PC-9 (cell line): ENCODE data around the gene TDP1. TPM values are rescaled to one million over a fixed set of nuclear protein-coding genes. Genes with fewer than 3 reads are reported as not detected.

ENCODE experiments used
- BruUV-seq: library from RNA; stranded (reverse); fragments of 400-500 nt; replicated peaks from 2 replicates; lab custom pipeline; 2021; lab: Mats Ljungman, UMichigan
- CTCF ChIA-PET: fragments of 300-600 bp; sonication (Branson Sonifier 250); formaldehyde crosslinking; loops from one replicate; lab custom pipeline; 2022; ENCODE audit warnings: antibody characterized with exemption; lab: Charles Lee
- POLR2A ChIA-PET: fragments of 300-600 bp; sonication (Branson Sonifier 250); formaldehyde crosslinking; loops from one replicate; lab custom pipeline; 2022; ENCODE audit warnings: antibody characterized with exemption; ENCODE audit not compliant: unreplicated experiment; lab: Charles Lee
- DNase-seq, 2 experiments: peaks; one replicate each; pipeline versions ENCODE4 v3.0.0 to v3.0.0-alpha.2; 2015 to 2022; ENCODE audit warnings: mixed read lengths in 1 of 2
- H2AFZ ChIP-seq: fragments of 200-600 bp; sonication (generic); 2 replicates; pipeline ENCODE4 v1.8.1; 2017; ENCODE audit warnings: antibody characterized with exemption
- H3F3A ChIP-seq: fragments of 200-600 bp; sonication (generic); 2 replicates; pipeline ENCODE4 v1.8.1; 2017; ENCODE audit warnings: antibody characterized with exemption, mild to moderate bottlenecking, low read depth; ENCODE audit not compliant: insufficient read depth
- H3K27ac ChIP-seq: fragments of 200-600 bp; sonication (generic); 2 replicates; pipeline ENCODE4 v1.6.1; 2016; ENCODE audit warnings: mixed run types
- H3K27me3 ChIP-seq: fragments of 200-600 bp; sonication (generic); 2 replicates; pipeline ENCODE4 v1.6.1; 2016; ENCODE audit warnings: low read depth, mixed run types; ENCODE audit not compliant: insufficient read depth
- H3K36me3 ChIP-seq: fragments of 200-600 bp; sonication (generic); 2 replicates; pipeline ENCODE4 v1.6.1; 2016; ENCODE audit warnings: low read depth, mixed run types
- H3K4me1 ChIP-seq: fragments of 200-600 bp; sonication (generic); replicated peaks from 2 replicates; pipeline ENCODE4 v1.6.1; 2016; ENCODE audit warnings: mixed run types; ENCODE audit not compliant: insufficient read depth
- H3K4me2 ChIP-seq: fragments of 200-600 bp; sonication (generic); 2 replicates; pipeline ENCODE4 v1.6.1; 2017; ENCODE audit warnings: mixed run types
- H3K4me3 ChIP-seq: fragments of 200-600 bp; sonication (generic); 2 replicates; pipeline ENCODE4 v1.6.1; 2016; ENCODE audit warnings: mixed run types
- H3K79me2 ChIP-seq: fragments of 200-600 bp; sonication (generic); 2 replicates; pipeline ENCODE4 v1.6.1; 2017; ENCODE audit warnings: low read depth, mixed run types
- H3K9me2 ChIP-seq: fragments of 200-600 bp; sonication (generic); 2 replicates; pipeline ENCODE4 v1.8.1; 2017; ENCODE audit warnings: mild to moderate bottlenecking; ENCODE audit not compliant: insufficient read depth
- H3K9me3 ChIP-seq: fragments of 200-600 bp; sonication (generic); 2 replicates; pipeline ENCODE4 v1.8.1; 2016; ENCODE audit warnings: low read depth; ENCODE audit not compliant: insufficient read depth
- H4K20me1 ChIP-seq: fragments of 200-600 bp; sonication (generic); 2 replicates; pipeline ENCODE4 v1.8.1; 2017; ENCODE audit not compliant: insufficient read depth
- EZH2 ChIP-seq: fragments of 200-600 bp; sonication (generic); IDR thresholded peaks from 2 replicates; pipeline ENCODE4 v1.8.0; 2017; ENCODE audit warnings: antibody characterized with exemption, low read depth
- intact Hi-C: fragments of 100-400 bp; cut with micrococcal nuclease; formaldehyde crosslinking; loops from one replicate; pipeline ENCODE4 v1.10.0; 2022; ENCODE audit not compliant: unreplicated experiment
- total RNA-seq: library from RNA; stranded (reverse); gene quantifications from 2 replicates; pipeline ENCODE4 v1.2.3, GENCODE V29; 2021
- TF ChIP-seq, protein P1 (sequence below): fragments of 200-600 bp; sonication (generic); conservative IDR thresholded peaks from 2 replicates; pipeline ENCODE4 v1.6.1; 2017; ENCODE audit warnings: mixed run types, antibody characterized with exemption, mild to moderate bottlenecking, moderate library complexity

Gene TDP1
- total RNA-seq, 1 experiment from 2014 or later: 12.8 TPM

DNA sequence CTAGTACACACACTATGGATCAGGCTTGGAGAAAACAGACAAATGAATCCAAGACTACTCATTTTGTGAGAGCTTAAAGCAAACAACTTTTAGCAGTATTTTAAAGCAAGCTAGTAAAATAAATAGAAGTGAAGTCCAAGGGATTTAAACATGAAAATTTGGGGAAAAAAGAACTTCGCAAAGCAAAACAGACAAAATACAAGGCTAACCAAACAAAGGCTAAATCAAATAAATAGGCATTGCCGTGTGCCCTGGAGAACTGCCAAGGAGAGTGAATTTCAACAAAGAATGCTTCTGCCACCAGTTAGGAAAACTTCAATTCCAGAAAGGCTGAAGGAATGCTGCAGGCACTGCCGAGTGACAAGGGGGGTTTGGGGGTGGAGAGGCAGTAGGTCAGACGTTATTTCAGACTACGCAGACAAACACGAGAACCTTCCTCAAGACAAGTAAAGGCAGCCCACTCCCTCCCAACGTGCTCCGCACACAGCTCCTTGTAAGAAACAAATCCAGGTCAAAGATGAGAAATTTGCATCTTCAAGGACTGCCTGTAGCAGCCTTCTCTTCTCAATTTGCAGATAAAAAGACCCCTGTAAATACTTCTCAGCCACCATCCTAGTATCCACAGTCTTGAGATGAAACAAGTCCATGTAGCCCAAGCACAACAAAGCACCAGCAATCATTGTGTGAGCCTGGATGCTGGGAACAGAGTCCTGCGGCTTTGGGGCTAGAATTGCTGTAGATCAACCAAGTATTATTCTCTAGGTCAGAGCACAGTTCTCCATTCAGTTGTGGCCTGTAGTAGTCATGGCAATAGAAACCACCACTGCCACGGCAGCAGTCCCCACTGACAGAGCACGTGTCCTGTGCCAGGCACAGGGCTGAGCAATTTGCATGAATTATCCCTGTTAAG lies 44.5 kb upstream of the TDP1 start:
- no peaks in the 10 kb centered on the region for H3K9me3 ChIP-seq
- H3K9me2 ChIP-seq: no peaks in the 10 kb centered on the region
- TF ChIP-seq, protein P1, sequence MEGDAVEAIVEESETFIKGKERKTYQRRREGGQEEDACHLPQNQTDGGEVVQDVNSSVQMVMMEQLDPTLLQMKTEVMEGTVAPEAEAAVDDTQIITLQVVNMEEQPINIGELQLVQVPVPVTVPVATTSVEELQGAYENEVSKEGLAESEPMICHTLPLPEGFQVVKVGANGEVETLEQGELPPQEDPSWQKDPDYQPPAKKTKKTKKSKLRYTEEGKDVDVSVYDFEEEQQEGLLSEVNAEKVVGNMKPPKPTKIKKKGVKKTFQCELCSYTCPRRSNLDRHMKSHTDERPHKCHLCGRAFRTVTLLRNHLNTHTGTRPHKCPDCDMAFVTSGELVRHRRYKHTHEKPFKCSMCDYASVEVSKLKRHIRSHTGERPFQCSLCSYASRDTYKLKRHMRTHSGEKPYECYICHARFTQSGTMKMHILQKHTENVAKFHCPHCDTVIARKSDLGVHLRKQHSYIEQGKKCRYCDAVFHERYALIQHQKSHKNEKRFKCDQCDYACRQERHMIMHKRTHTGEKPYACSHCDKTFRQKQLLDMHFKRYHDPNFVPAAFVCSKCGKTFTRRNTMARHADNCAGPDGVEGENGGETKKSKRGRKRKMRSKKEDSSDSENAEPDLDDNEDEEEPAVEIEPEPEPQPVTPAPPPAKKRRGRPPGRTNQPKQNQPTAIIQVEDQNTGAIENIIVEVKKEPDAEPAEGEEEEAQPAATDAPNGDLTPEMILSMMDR: no peak
- TF ChIP-seq EZH2: no peak
- H3K27me3 ChIP-seq: no peaks in the 10 kb centered on the region
- H3K27ac ChIP-seq: no peak overlapping the region
- no peaks in the 10 kb centered on the region for H3K79me2 ChIP-seq
- no TSS peak for BruUV-seq
- H3K4me2 ChIP-seq: no peak overlapping the region
- no peak overlapping the region for H2AFZ ChIP-seq
- DNase-seq: no peak
- 0 out of 2 replicates have a peak, but pooled peaks cover 4% of the 10 kb centered on the region for H3K4me1 ChIP-seq
- ChIA-PET CTCF (no interaction called here), POLR2A (no interaction called here)
- H3K4me3 ChIP-seq: no peak overlapping the region
- H4K20me1 ChIP-seq: no peaks in the 10 kb centered on the region
- intact Hi-C loops: no loop called here
- H3K36me3 ChIP-seq: no peaks in the 10 kb centered on the region
- H3F3A ChIP-seq: no peaks in the 10 kb centered on the region

DNA sequence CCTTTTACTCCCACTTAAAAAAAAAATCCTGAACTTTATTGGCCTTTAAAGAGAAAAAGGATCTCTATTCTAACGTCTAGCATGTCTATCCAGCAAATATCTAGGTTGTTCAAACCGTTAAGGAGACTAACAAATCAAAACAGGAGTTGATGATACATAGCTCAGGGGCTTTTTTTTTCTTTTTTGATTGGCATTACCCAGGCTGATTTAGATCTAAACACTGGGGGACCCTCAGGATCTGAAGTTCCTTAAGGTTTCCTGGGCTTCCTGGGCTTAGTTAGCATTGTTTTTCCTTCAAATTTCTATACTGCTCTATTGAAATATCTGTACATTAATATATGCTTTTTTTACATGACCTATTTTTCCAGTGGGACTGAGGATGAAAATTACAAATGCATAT lies 43.5 kb upstream of the TDP1 start:
- TF ChIP-seq EZH2: no peak
- TF ChIP-seq, protein P1: no peak
- H4K20me1 ChIP-seq: no peaks in the 10 kb centered on the region
- no peaks in the 10 kb centered on the region for H3K9me3 ChIP-seq
- CTCF ChIA-PET: no interaction called here
- no peaks in the 10 kb centered on the region for H3K9me2 ChIP-seq
- no peak for DNase-seq
- no TSS peak for BruUV-seq
- no peak overlapping the region for H3K4me3 ChIP-seq
- intact Hi-C loops: no loop called here
- no peaks in the 10 kb centered on the region for H3F3A ChIP-seq
- H2AFZ ChIP-seq: no peak overlapping the region
- peak overlapping the region; percentile 44; the same call in 1 of the 2 replicates for H3K4me2 ChIP-seq
- no peaks in the 10 kb centered on the region for H3K79me2 ChIP-seq
- no peaks in the 10 kb centered on the region for H3K27me3 ChIP-seq
- 0 out of 2 replicates have a peak, but pooled peaks cover 4% of the 10 kb centered on the region for H3K4me1 ChIP-seq
- H3K27ac ChIP-seq: peak overlapping the region; percentile 21; the same call in 1 of the 2 replicates
- H3K36me3 ChIP-seq: no peaks in the 10 kb centered on the region
- POLR2A ChIA-PET: no interaction called here

DNA sequence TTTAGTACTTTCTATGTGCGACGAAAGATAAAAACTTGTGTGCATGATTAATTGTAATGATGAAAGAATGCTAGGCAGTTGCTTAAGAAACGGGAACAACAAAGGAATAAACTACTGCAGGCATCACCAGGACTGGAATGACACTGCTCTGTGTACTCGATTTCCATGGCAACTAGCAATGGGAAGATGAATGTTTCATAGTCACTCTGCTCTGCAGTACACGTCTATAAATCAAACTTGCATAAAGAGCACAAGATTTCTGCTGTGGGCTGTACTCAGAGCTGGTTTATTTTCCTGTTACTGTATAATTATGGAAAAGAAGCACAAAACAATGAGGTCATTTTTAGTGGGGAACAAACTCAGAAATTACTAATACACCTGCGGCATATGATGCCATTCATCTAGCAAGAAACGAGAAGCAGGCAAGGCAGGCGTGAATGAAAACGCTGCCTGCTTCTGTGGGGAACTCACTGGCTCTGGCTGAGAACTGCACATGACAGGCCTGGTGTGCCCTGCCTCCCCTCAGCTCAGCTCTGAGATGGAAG lies 43.0 kb upstream of the TDP1 start:
- CTCF ChIA-PET: no interaction called here

More for the DNA sequence above, 43.0 kb upstream of the TDP1 start:
- H3K9me3 ChIP-seq: no peaks in the 10 kb centered on the region
- no peaks in the 10 kb centered on the region for H3K9me2 ChIP-seq
- no peak overlapping the region for H2AFZ ChIP-seq
- no peak overlapping the region for H3K27ac ChIP-seq
- no peak overlapping the region for H3K4me3 ChIP-seq
- H4K20me1 ChIP-seq: no peaks in the 10 kb centered on the region
- H3K4me1 ChIP-seq: 0 out of 2 replicates have a peak, but pooled peaks cover 4% of the 10 kb centered on the region
- peak in 1 of 2 experiments; percentile 84 for DNase-seq
- no peaks in the 10 kb centered on the region for H3F3A ChIP-seq
- H3K4me2 ChIP-seq: peak overlapping the region; percentile 44; the same call in 1 of the 2 replicates
- no peaks in the 10 kb centered on the region for H3K36me3 ChIP-seq
- H3K79me2 ChIP-seq: no peaks in the 10 kb centered on the region
- no peaks in the 10 kb centered on the region for H3K27me3 ChIP-seq
- POLR2A ChIA-PET: no interaction called here
- no TSS peak for BruUV-seq
- TF ChIP-seq, protein P1: no peak
- no peak for TF ChIP-seq EZH2
- intact Hi-C loops: no loop called here
